ENCODE data around the gene FAM184A.

DNA sequence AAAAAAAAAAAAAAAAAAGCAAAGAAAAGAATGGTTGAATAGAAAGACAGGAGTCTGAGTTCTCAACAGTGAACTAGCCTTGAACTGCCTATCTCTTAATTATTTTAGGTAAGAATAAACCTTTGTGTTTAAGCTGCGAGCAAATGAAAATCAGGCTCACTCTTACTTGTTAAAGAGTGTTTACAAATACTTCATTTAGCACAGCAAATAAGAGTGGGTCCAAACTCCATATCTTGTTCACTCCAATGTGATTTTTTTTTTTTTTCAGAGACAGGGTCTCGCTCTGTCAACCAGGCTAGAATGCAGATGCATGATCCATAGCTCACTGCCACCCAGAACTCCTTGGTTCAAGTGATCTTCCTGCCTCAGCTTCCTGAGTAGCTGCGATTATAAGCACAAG lies 155.4 kb downstream of the FAM184A start:
- TF ChIP-seq POLR2A (IDR thresholded peaks at IDR 0.05) (no peak), POLR2AphosphoS5 (IDR thresholded peaks at IDR 0.05) (no peak)
- TF ChIP-seq, protein P1, sequence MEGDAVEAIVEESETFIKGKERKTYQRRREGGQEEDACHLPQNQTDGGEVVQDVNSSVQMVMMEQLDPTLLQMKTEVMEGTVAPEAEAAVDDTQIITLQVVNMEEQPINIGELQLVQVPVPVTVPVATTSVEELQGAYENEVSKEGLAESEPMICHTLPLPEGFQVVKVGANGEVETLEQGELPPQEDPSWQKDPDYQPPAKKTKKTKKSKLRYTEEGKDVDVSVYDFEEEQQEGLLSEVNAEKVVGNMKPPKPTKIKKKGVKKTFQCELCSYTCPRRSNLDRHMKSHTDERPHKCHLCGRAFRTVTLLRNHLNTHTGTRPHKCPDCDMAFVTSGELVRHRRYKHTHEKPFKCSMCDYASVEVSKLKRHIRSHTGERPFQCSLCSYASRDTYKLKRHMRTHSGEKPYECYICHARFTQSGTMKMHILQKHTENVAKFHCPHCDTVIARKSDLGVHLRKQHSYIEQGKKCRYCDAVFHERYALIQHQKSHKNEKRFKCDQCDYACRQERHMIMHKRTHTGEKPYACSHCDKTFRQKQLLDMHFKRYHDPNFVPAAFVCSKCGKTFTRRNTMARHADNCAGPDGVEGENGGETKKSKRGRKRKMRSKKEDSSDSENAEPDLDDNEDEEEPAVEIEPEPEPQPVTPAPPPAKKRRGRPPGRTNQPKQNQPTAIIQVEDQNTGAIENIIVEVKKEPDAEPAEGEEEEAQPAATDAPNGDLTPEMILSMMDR (IDR thresholded peaks at IDR 0.05): no peak

Measured in breast epithelium (tissue), 3 donors.